Pancreas (tissue), 10 donors: ENCODE measurements around the gene TAF6L. TPM values are rescaled to one million over a fixed set of nuclear protein-coding genes. Genes with fewer than 3 reads are reported as not detected.

ENCODE experiments used
- ATAC-seq, 4 donors: fragments of 200-7000 bp; cut with Tn5 transposase; one replicate each; pipeline versions ENCODE4 v1.8.0 to v1.9.1; 2020; ENCODE audit warnings: mild to moderate bottlenecking in 4 of 4, moderate library complexity in 4 of 4
- DNase-seq, 6 donors: peaks; one replicate each; pipeline ENCODE4 v3.0.0-alpha.2; 2020
- FAIRE-seq: peaks from 2 replicates; lab custom pipeline; 2012; peaks lifted over from hg19 to GRCh38; lab: Jason Lieb, UNC
- H3K27ac ChIP-seq, 4 donors: fragments of 200-600 bp; sonication (generic); 1 replicate in 3 of 4; 2 replicates in 1 of 4; pipeline versions ENCODE4 v1.5.0 to v1.8.0; 2020
- H3K27me3 ChIP-seq, 4 donors: fragments of 200-600 bp; one replicate each; pipeline ENCODE4 v1.8.0; 2021
- H3K36me3 ChIP-seq, 3 donors: fragments of 200-600 bp; sonication (generic) in 1 of 3; one replicate each; pipeline versions ENCODE4 v1.5.0 to v1.8.0; 2020 to 2021
- H3K4me1 ChIP-seq, 3 donors: fragments of 200-600 bp; one replicate each; pipeline ENCODE4 v1.8.0; 2021
- H3K4me3 ChIP-seq, 4 donors: fragments of 200-600 bp; sonication (generic) in 2 of 4; one replicate each; pipeline versions ENCODE4 v1.5.0 to v1.8.0; 2020 to 2021
- H3K9me3 ChIP-seq, 4 donors: fragments of 200-600 bp; one replicate each; pipeline ENCODE4 v1.8.0; 2021
- CTCF ChIP-seq, 4 donors: fragments of 200-600 bp; sonication (generic) in 3 of 4; IDR thresholded peaks; one replicate each; pipeline versions ENCODE4 v1.5.0 to v1.8.0; 2021; ENCODE audit warnings: antibody characterized with exemption in 4 of 4
- WGBS, 2 donors: extraction: QIAGEN DNeasy Blood & Tissue Kit; methylation state at CpG; one replicate each; pipeline ENCODE4 v1.1.7; 2013; 5-methylcytosine and 5-hydroxymethylcytosine counted together
- intact Hi-C, 3 donors: fragments of 100-400 bp; cut with DNase I; formaldehyde crosslinking; loops; one replicate each; pipeline versions ENCODE4 v1.11.1 to v1.14.2; 2022
- polyA plus RNA-seq, 2 donors: library from polyadenylated mRNA; stranded (reverse); fragments of 200-250 nt; gene quantifications; one replicate each; pipeline ENCODE4 v1.2.3, GENCODE V29; 2013
- total RNA-seq, 6 donors: library from RNA; stranded (reverse); fragmentation: NEBNext Ultra II Directional in 4 of 6; extraction: Animal tissue kit (Norgen Biotek cat#: 25700) in 4 of 6; gene quantifications; one replicate each; pipeline versions ENCODE4 v1.2.1 to v1.2.4, GENCODE V29; 2021 to 2023
- donor health status: healthy with polysubstance abuse.
- donor health status: DM: no; HTN: no; CAD: no; lungs with moderate emphysema.
- donor health status: DM: no; HTN: no; CAD: no.
- donor health status: control.
- donor health status: control.
- donor health status: Bipolar disorder and iron deficiency.
- donor health status: DM: yes; HTN: yes; CAD: no.
- donor health status: DM: no; HTN: no; CAD: no.
- donor health status: DM: no; HTN: no; CAD: no.
- donor health status: DM: yes; HTN: yes; CAD: no.

TAF6L gene
- total and polyA plus RNA-seq, 8 donors = 9.3 to 53.5 (median 14.5) TPM

GRCh38 chr11:62792202-62792575, 21.0 kb downstream of the TAF6L start:
- no peak for FAIRE-seq
- H3K27ac ChIP-seq = peak overlapping the region in 3 of 4 donors; percentile 71 to 79 (median 72)
- peak overlapping the region in 3 of 4 donors; percentile 85 to 96 (median 90) for H3K4me3 ChIP-seq
- no peaks in the 10 kb centered on the region for H3K27me3 ChIP-seq
- H3K36me3 ChIP-seq = peaks cover 0 to 32% (median 30%) of the 10 kb centered on the region in 3 donors
- no peak for TF ChIP-seq CTCF (IDR thresholded peaks at IDR 0.05)
- intact Hi-C loops = no loop called here
- DNase-seq = peak in 1 of 6 donors; percentile 56
- ATAC-seq = peak in 3 of 4 donors; percentile 0 to 4 (median 1)
- H3K9me3 ChIP-seq = no peaks in the 10 kb centered on the region
- peaks cover 7 to 23% (median 19%) of the 10 kb centered on the region in 3 donors for H3K4me1 ChIP-seq
- 23 to 26% methylated on average over 11 of the region's 11 CpGs for WGBS, 2 donors

- WGBS, 2 donors = 89 to 90% methylated on average over 8 of the region's 8 CpGs
- no peak for TF ChIP-seq CTCF (IDR thresholded peaks at IDR 0.05)
- FAIRE-seq (no peak), ATAC-seq (no peak), DNase-seq (peak in 1 of 6 donors; percentile 10)
- peaks cover 7 to 13% (median 12%) of the 10 kb centered on the region in 3 donors for H3K4me1 ChIP-seq
- intact Hi-C loops = no loop called here
- no peaks in the 10 kb centered on the region for H3K27me3 ChIP-seq
- no peaks in the 10 kb centered on the region for H3K9me3 ChIP-seq
- H3K27ac ChIP-seq = no peak overlapping the region
- no peak overlapping the region for H3K4me3 ChIP-seq
- peaks cover 0 to 53% (median 30%) of the 10 kb centered on the region in 3 donors for H3K36me3 ChIP-seq
These were observed 23.1 kb downstream of the TAF6L start for GRCh38 chr11:62794201-62794775.

GRCh38 chr11:62796281-62796680, 25.1 kb downstream of the TAF6L start:
- no peak for FAIRE-seq
- WGBS, 2 donors = 82 to 84% methylated on average over 7 of the region's 7 CpGs
- peak in 1 of 6 donors; percentile 12 for DNase-seq
- H3K36me3 ChIP-seq = peaks cover 10 to 73% (median 45%) of the 10 kb centered on the region in 3 donors
- peaks cover 3 to 7% (median 6%) of the 10 kb centered on the region in 3 donors for H3K4me1 ChIP-seq
- H3K27ac ChIP-seq = no peak overlapping the region
- H3K9me3 ChIP-seq = no peaks in the 10 kb centered on the region
- no peak overlapping the region for H3K4me3 ChIP-seq
- TF ChIP-seq CTCF (IDR thresholded peaks at IDR 0.05) = no peak
- H3K27me3 ChIP-seq = no peaks in the 10 kb centered on the region
- no peak for ATAC-seq
- intact Hi-C loops = no loop called here

- ATAC-seq (no peak), FAIRE-seq (no peak), DNase-seq (peak in 1 of 6 donors; percentile 71)
- Histone ChIP-seq H3K4me3 (no peak overlapping the region), H3K9me3 (no peaks in the 10 kb centered on the region), H3K27ac (no peak overlapping the region), H3K27me3 (no peaks in the 10 kb centered on the region), H3K4me1 (peaks cover 0 to 14% (median 0%) of the 10 kb centered on the region in 3 donors), H3K36me3 (peaks cover 10 to 74% (median 50%) of the 10 kb centered on the region in 3 donors)
- no peak for TF ChIP-seq CTCF (IDR thresholded peaks at IDR 0.05)
- intact Hi-C loops = no loop called here
- WGBS, 2 donors = 92 to 96% methylated on average over 10 of the region's 10 CpGs
These were observed 28.3 kb downstream of the TAF6L start for GRCh38 chr11:62799486-62799885.

GRCh38 chr11:62801071-62801470, 29.9 kb downstream of the TAF6L start:
- no peak for FAIRE-seq
- no peak overlapping the region for H3K4me3 ChIP-seq
- H3K27ac ChIP-seq = no peak overlapping the region
- no peaks in the 10 kb centered on the region for H3K9me3 ChIP-seq
- peaks cover 0 to 15% (median 0%) of the 10 kb centered on the region in 3 donors for H3K4me1 ChIP-seq
- TF ChIP-seq CTCF (IDR thresholded peaks at IDR 0.05) = no peak
- ATAC-seq = no peak
- 84 to 87% methylated on average over 4 of the region's 4 CpGs for WGBS, 2 donors
- intact Hi-C loops = no loop called here
- peaks cover 10 to 61% (median 39%) of the 10 kb centered on the region in 3 donors for H3K36me3 ChIP-seq
- DNase-seq = no peak
- H3K27me3 ChIP-seq = no peaks in the 10 kb centered on the region
